Natural killer cell (primary cell): Measurements from ENCODE around the gene ACTRT3. TPM values are rescaled to one million over a fixed set of nuclear protein-coding genes. Genes with fewer than 3 reads are reported as not detected.

Experiments
- ATAC-seq, 3 donors: fragments of 150-1000 bp in 2 of 3; fragments of 200-7000 bp in 1 of 3; cut with Tn5 transposase; 1 replicate in 1 of 3; 2 replicates in 2 of 3; pipeline ENCODE4 v1.10.0; 2021; ENCODE audit warnings: mild to moderate bottlenecking in 2 of 3, moderate library complexity in 2 of 3
- DNase-seq, 2 donors: peaks; one replicate each; pipeline versions ENCODE4 v3.0.0 to v3.0.0-alpha.2; 2013 to 2021; ENCODE audit warnings: mixed read lengths in 1 of 2
- H3K27ac ChIP-seq: one replicate; pipeline ENCODE4 v1.5.1; 2013; ENCODE audit warnings: mild to moderate bottlenecking, low read length
- H3K27me3 ChIP-seq: one replicate; pipeline ENCODE4 v1.6.1; 2013; ENCODE audit warnings: low read length; ENCODE audit not compliant: control insufficient read depth, insufficient read depth
- H3K36me3 ChIP-seq: one replicate; pipeline ENCODE4 v1.6.1; 2013; ENCODE audit warnings: low read length; ENCODE audit not compliant: control insufficient read depth, insufficient read depth
- H3K4me1 ChIP-seq: one replicate; pipeline ENCODE4 v1.6.1; 2013; ENCODE audit warnings: low read length; ENCODE audit not compliant: control insufficient read depth, insufficient read depth
- H3K4me3 ChIP-seq: one replicate; pipeline ENCODE4 v1.5.1; 2013; ENCODE audit warnings: low read length
- H3K9me3 ChIP-seq: one replicate; pipeline ENCODE4 v1.6.1; 2013; ENCODE audit warnings: low read length; ENCODE audit not compliant: control insufficient read depth, insufficient read depth
- H3K27ac Mint-ChIP-seq, 2 donors: one replicate each; pipeline ENCODE4 v1.8.0; 2022; ENCODE audit warnings: mild to moderate bottlenecking in 2 of 2, mixed read lengths in 2 of 2, moderate library complexity in 1 of 2
- H3K27me3 Mint-ChIP-seq, 2 donors: one replicate each; pipeline ENCODE4 v1.8.0; 2022; ENCODE audit warnings: low read depth in 2 of 2, mixed read lengths in 2 of 2
- H3K36me3 Mint-ChIP-seq: one replicate; pipeline ENCODE4 v1.8.0; 2022; ENCODE audit warnings: mixed read lengths
- H3K4me1 Mint-ChIP-seq, 2 donors: one replicate each; pipeline ENCODE4 v1.8.0; 2022; ENCODE audit warnings: mixed read lengths in 2 of 2
- H3K4me3 Mint-ChIP-seq: one replicate; pipeline ENCODE4 v1.8.0; 2022; ENCODE audit warnings: mild to moderate bottlenecking, moderate library complexity, mixed read lengths
- H3K9me3 Mint-ChIP-seq, 2 donors: one replicate each; pipeline ENCODE4 v1.8.0; 2022; ENCODE audit warnings: mixed read lengths in 2 of 2
- CTCF ChIP-seq: fragments of 200-600 bp; IDR thresholded peaks from one replicate; pipeline ENCODE4 v1.8.0; 2022; ENCODE audit warnings: antibody characterized with exemption
- WGBS: methylation state at CpG from one replicate; pipeline ENCODE4 v1.1.7; 2013; ENCODE audit warnings: missing lambda C conversion rate; ENCODE audit not compliant: insufficient coverage; 5-methylcytosine and 5-hydroxymethylcytosine counted together
- intact Hi-C: fragments of 100-400 bp; cut with micrococcal nuclease; formaldehyde crosslinking; loops from one replicate; pipeline ENCODE4 v1.14.2; 2022
- total RNA-seq, 4 donors: library from RNA; stranded (reverse); fragments of 120-200 nt in 1 of 4; gene quantifications; one replicate each; pipeline versions ENCODE4 v1.2.3 to v1.2.4, GENCODE V29; 2013 to 2022

The ACTRT3 gene
- total RNA-seq, result under 1 TPM in 1 of 3 donors, not detected in 2; 0.68 TPM
- 0.32 TPM for total RNA-seq (2013)

- Mint-ChIP-seq H3K36me3 (no peaks in the 10 kb centered on the region), H3K9me3 (no peaks in the 10 kb centered on the region), H3K4me3 (peak within 1 kb of the TSS; percentile 90), H3K4me1 (peaks cover 46 to 55% of the 10 kb centered on the region in 2 donors), H3K27ac (peak within 1 kb of the TSS; percentile 86 to 90), H3K27me3 (no peaks in the 10 kb centered on the region)
- DNase-seq (peak; percentile 51 to 79), ATAC-seq (peak in 2 of 3 donors; percentile 4 to 7)
- Histone ChIP-seq H3K9me3 (no peaks in the 10 kb centered on the region), H3K4me1 (peaks cover 5% of the 10 kb centered on the region), H3K4me3 (peak within 1 kb of the TSS; percentile 65), H3K36me3 (peaks cover 3% of the 10 kb centered on the region), H3K27me3 (no peaks in the 10 kb centered on the region), H3K27ac (peak within 1 kb of the TSS; percentile 75)
- no peak for TF ChIP-seq CTCF
- intact Hi-C loops, result loop anchor here (5.0 kb wide), 3 partner anchors 43 to 1098 kb away; partner anchors contain the start of genes GPR160, LRRC34 and LRRIQ4
- under 1% methylated on average over 50 of the region's 51 CpGs for WGBS
Observed at GRCh38 chr3:169769287-169770181, at the start of gene ACTRT3. Gene ACTRT3 (minus strand): TSS chr3:169769561. CDS start chr3:169769520, 41 bp downstream.

DNA sequence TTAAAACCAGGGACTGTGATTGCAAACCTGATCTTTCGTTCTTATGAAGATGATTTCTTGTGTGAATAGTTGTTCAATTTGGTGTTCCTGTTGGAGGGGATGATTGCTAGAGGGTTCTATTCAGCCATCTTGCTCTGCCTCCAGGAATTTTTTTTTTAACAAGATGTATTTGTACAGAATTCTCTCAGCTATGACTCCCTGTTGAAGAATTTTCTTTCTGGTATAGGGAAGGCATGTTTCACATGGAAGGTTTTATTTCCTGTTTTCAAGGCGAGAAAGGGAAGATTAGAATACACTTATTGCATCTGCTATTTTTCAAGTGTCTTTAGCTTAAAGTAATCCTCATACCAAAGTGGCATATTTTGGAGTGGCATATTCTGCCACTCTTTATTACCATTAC lies 49.0 kb upstream of the ACTRT3 start:
- Mint-ChIP-seq H3K36me3 (peaks cover 13% of the 10 kb centered on the region), H3K4me1 (peaks cover 12% of the 10 kb centered on the region in 2 donors), H3K27ac (no peak overlapping the region), H3K9me3 (peaks cover 0 to 3% of the 10 kb centered on the region in 2 donors), H3K4me3 (no peak overlapping the region), H3K27me3 (peaks cover 34 to 49% of the 10 kb centered on the region in 2 donors)
- Histone ChIP-seq H3K9me3 (no peaks in the 10 kb centered on the region), H3K36me3 (no peaks in the 10 kb centered on the region), H3K27ac (no peak overlapping the region), H3K4me1 (peaks cover 12% of the 10 kb centered on the region), H3K27me3 (no peaks in the 10 kb centered on the region), H3K4me3 (no peak overlapping the region)
- DNase-seq (no peak), ATAC-seq (no peak)
- no CpG with 5 or more reads among the region's 2 CpGs for WGBS
- intact Hi-C loops, result no loop called here
- no peak for TF ChIP-seq CTCF

DNA sequence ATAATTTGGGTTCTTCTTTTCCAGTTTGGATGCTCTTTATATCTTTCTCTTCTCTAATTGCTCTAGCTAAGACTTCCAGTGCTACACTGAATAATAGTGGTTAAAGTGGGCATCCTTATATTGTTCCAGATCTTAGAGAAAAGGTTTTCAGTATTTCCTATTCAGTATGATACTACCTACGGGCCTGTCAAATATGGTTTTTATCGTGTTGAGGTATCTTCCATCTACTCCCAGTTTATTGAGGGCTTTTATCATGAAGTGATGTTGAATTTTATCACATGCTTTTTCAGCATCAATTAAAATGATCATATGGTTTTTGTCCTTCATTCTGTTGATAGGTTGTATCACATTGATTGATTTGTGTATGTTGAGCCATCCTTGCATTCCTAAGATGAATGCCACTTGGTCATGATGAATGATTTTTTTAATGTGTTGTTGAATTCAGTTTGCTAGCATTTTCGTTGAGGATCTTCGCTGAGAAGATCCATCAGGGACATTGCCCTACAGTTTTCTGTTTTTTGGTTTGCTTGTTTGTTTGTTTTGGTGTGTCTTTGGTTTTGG lies 46.3 kb upstream of the ACTRT3 start:
- H3K27ac ChIP-seq, result no peak overlapping the region
- DNase-seq (no peak), ATAC-seq (no peak)
- no peak for TF ChIP-seq CTCF
- intact Hi-C loops, result no loop called here
- no peaks in the 10 kb centered on the region for H3K27me3 ChIP-seq
- H3K9me3 ChIP-seq, result no peaks in the 10 kb centered on the region
- peaks cover 13% of the 10 kb centered on the region for H3K36me3 Mint-ChIP-seq
- H3K4me1 ChIP-seq, result peaks cover 27% of the 10 kb centered on the region
- H3K36me3 ChIP-seq, result no peaks in the 10 kb centered on the region
- H3K4me3 Mint-ChIP-seq, result peak overlapping the region; percentile 30
- H3K9me3 Mint-ChIP-seq, result peaks cover 0 to 3% of the 10 kb centered on the region in 2 donors
- H3K27ac Mint-ChIP-seq, result no peak overlapping the region
- H3K4me1 Mint-ChIP-seq, result peaks cover 23 to 30% of the 10 kb centered on the region in 2 donors
- H3K4me3 ChIP-seq, result no peak overlapping the region
- 100% methylated on average over 2 of the region's 4 CpGs for WGBS
- H3K27me3 Mint-ChIP-seq, result peaks cover 26 to 39% of the 10 kb centered on the region in 2 donors
